HG03139 (cell line): ENCODE data around the gene STUM.

Source experiments
- ATAC-seq: cut with Tn5 transposase; IDR thresholded peaks from one replicate; pipeline ENCODE4 v1.9.1; 2021; ENCODE audit not compliant: unreplicated experiment

STUM gene

GRCh38 chr1:226649244-226649643 is 100.7 kb downstream of the STUM start:
- ATAC-seq = no peak

- ATAC-seq = no peak
Measured at GRCh38 chr1:226649780-226650179, 101.2 kb downstream of the STUM start.

- ATAC-seq = no peak
Measured at GRCh38 chr1:226650236-226650841, 101.8 kb downstream of the STUM start.

GRCh38 chr1:226651041-226651731 is 102.6 kb downstream of the STUM start:
- ATAC-seq = no peak

GRCh38 chr1:226651732-226652105 is 103.2 kb downstream of the STUM start:
- no peak for ATAC-seq

- ATAC-seq = no peak
Measured at GRCh38 chr1:226652613-226653012, 104.0 kb downstream of the STUM start.

GRCh38 chr1:226653311-226653921 is 104.9 kb downstream of the STUM start:
- peak; percentile 58 for ATAC-seq

- no peak for ATAC-seq
Measured at GRCh38 chr1:226654046-226654667, 105.6 kb downstream of the STUM start.

- no peak for ATAC-seq
Measured at GRCh38 chr1:226654668-226655055, 106.1 kb downstream of the STUM start.

- ATAC-seq = no peak
Measured at GRCh38 chr1:226655251-226656163, 106.9 kb downstream of the STUM start.

- no peak for ATAC-seq
Measured at GRCh38 chr1:226656201-226656600, 107.6 kb downstream of the STUM start.

- no peak for ATAC-seq
Measured at GRCh38 chr1:226656601-226657277, 108.2 kb downstream of the STUM start.

- ATAC-seq = no peak
Measured at GRCh38 chr1:226657895-226658545, 109.5 kb downstream of the STUM start.

GRCh38 chr1:226658546-226659125 is 110.1 kb downstream of the STUM start:
- no peak for ATAC-seq
